Measurements from ENCODE around the gene PTPRB.

DNA sequence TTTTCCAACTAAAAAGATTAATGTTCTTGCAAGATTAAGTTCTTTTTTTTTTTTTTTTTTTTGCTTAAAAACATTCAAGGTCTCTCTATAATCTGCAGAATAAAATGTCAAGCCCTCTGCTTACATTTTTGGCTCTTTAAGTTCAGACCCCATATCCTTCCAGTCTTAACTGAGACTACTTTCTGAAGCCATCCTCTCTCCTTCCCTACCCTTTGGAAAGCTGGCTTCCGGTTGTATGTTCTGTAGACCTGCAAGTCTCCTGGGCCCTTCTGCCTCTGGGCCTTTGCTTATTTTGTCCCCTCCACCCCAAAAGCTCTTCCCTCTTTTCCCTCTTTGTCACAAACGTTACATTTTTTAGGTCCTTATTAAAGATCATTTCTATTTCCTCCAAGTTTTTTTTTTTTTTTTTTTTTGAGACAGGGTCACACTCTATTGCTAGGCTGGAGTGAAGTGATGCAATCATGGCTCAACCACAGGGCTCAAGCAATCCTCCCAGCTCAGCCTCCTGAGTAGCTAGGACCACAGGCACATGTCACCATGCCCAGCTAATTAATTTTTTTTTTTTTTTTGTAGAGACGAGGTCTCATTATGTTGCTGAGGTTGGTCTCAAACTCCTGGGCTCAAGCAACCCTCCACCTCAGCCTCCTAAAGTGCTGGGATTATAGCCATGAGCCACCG, 46.5 kb downstream of the PTPRB start:
- TF ChIP-seq, protein P1, sequence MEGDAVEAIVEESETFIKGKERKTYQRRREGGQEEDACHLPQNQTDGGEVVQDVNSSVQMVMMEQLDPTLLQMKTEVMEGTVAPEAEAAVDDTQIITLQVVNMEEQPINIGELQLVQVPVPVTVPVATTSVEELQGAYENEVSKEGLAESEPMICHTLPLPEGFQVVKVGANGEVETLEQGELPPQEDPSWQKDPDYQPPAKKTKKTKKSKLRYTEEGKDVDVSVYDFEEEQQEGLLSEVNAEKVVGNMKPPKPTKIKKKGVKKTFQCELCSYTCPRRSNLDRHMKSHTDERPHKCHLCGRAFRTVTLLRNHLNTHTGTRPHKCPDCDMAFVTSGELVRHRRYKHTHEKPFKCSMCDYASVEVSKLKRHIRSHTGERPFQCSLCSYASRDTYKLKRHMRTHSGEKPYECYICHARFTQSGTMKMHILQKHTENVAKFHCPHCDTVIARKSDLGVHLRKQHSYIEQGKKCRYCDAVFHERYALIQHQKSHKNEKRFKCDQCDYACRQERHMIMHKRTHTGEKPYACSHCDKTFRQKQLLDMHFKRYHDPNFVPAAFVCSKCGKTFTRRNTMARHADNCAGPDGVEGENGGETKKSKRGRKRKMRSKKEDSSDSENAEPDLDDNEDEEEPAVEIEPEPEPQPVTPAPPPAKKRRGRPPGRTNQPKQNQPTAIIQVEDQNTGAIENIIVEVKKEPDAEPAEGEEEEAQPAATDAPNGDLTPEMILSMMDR (IDR thresholded peaks at IDR 0.05), result no peak
- TF ChIP-seq POLR2A (IDR thresholded peaks at IDR 0.05) (no peak), POLR2AphosphoS5 (IDR thresholded peaks at IDR 0.05) (no peak)
